ENCODE results near the gene OTULIN. TPM values are rescaled to one million over a fixed set of nuclear protein-coding genes. Genes with fewer than 3 reads are reported as not detected.

OTULIN gene
- total RNA-seq, 1 experiment from 2014 or later, result 22.4 TPM

DNA sequence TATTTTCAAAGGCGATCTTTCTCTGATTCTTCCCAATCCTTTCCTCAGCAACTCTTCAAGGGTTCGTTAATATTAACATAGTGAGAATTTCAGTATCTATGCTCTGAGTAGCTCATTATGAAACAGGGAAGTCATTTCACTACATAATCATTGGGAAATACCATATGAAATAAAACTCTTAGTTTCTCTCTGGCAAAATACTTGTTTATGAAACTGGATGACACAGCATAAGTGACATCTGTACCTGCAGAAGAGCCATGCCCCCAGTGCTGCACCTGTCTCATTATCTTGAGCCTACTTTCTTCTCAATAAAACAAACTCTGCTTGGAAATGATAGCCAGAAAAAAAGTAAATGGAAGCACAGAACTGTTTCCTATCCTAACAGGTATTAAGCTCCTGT, 33.8 kb upstream of the OTULIN start:
- DNase-seq (no peak), ATAC-seq (no peak)
- peaks cover 5% of the 10 kb centered on the region for H3F3A ChIP-seq (ENCODE audit: low read length, unreplicated experiment)
- no peaks in the 10 kb centered on the region for H3K27me3 ChIP-seq (ENCODE audit: low read length)
- no peaks in the 10 kb centered on the region for H3K9me2 ChIP-seq (replicated peaks; ENCODE audit: low read length)
- H3K4me3 ChIP-seq (ENCODE audit: low read length), result no peak overlapping the region
- no peak overlapping the region for H2AFZ ChIP-seq (ENCODE audit: low read length)
- H3K9me3 ChIP-seq (ENCODE audit: low read length), result no peaks in the 10 kb centered on the region
- CTCF ChIA-PET, result no interaction called here
- peaks cover 16% of the 10 kb centered on the region for H3K4me1 ChIP-seq (ENCODE audit: insufficient read depth, low read length)
- intact Hi-C loops (cut with micrococcal nuclease), result no loop called here
- POLR2A ChIA-PET (ENCODE audit: unreplicated experiment), result no interaction called here
- BruUV-seq (replicated peaks), result no TSS peak
- no peak overlapping the region for H3K4me2 ChIP-seq (ENCODE audit: low read length)
- no peak overlapping the region for H3K9ac ChIP-seq (ENCODE audit: low read length)
- TF ChIP-seq EZH2 (IDR thresholded peaks at IDR 0.05; ENCODE audit: low read length, unreplicated experiment), result no peak
- TF ChIP-seq EZH2phosphoT487 (IDR thresholded peaks at IDR 0.05; ENCODE audit: borderline replicate concordance, low read length), result no peak
- TF ChIP-seq, protein P1, sequence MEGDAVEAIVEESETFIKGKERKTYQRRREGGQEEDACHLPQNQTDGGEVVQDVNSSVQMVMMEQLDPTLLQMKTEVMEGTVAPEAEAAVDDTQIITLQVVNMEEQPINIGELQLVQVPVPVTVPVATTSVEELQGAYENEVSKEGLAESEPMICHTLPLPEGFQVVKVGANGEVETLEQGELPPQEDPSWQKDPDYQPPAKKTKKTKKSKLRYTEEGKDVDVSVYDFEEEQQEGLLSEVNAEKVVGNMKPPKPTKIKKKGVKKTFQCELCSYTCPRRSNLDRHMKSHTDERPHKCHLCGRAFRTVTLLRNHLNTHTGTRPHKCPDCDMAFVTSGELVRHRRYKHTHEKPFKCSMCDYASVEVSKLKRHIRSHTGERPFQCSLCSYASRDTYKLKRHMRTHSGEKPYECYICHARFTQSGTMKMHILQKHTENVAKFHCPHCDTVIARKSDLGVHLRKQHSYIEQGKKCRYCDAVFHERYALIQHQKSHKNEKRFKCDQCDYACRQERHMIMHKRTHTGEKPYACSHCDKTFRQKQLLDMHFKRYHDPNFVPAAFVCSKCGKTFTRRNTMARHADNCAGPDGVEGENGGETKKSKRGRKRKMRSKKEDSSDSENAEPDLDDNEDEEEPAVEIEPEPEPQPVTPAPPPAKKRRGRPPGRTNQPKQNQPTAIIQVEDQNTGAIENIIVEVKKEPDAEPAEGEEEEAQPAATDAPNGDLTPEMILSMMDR (conservative IDR thresholded peaks at IDR 0.05; ENCODE audit: low read depth, low read length), result no peak
- H4K20me1 ChIP-seq (ENCODE audit: low read length), result no peaks in the 10 kb centered on the region
- no peaks in the 10 kb centered on the region for H3K79me2 ChIP-seq (ENCODE audit: low read length)
- H3K36me3 ChIP-seq (ENCODE audit: low read depth, low read length), result no peaks in the 10 kb centered on the region
- H3K27ac ChIP-seq (ENCODE audit: low read length), result no peak overlapping the region

DNA sequence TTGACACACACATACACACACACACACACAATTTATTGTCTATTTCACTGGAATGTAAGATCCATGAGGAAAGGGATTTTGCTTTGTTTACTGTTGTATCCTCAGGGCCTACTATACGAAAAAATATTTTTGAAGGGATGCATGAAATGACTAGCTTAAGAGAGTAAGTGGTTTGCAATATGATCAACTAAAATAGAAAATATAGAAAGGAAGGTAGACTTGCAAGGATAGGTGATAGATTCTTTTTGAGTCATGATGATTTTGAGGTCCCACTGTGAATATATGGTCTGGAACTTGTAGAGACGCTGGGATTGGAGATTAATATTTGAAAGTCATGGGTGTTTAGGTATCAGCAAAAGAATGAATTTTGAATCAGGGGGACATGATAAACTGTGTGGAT, 28.9 kb upstream of the OTULIN start:
- H2AFZ ChIP-seq (ENCODE audit: low read length), result no peak overlapping the region
- H3K4me2 ChIP-seq (ENCODE audit: low read length), result no peak overlapping the region
- H3K9me3 ChIP-seq (ENCODE audit: low read length), result no peaks in the 10 kb centered on the region
- intact Hi-C loops (cut with micrococcal nuclease), result no loop called here
- ATAC-seq (no peak), DNase-seq (no peak)
- BruUV-seq (replicated peaks), result no TSS peak
- no peaks in the 10 kb centered on the region for H3K79me2 ChIP-seq (ENCODE audit: low read length)
- no peak for TF ChIP-seq EZH2 (IDR thresholded peaks at IDR 0.05; ENCODE audit: low read length, unreplicated experiment)
- TF ChIP-seq EZH2phosphoT487 (IDR thresholded peaks at IDR 0.05; ENCODE audit: borderline replicate concordance, low read length), result no peak
- TF ChIP-seq, protein P1 (conservative IDR thresholded peaks at IDR 0.05; ENCODE audit: low read depth, low read length), result no peak
- no peaks in the 10 kb centered on the region for H3F3A ChIP-seq (ENCODE audit: low read length, unreplicated experiment)
- CTCF ChIA-PET, result no interaction called here
- no peaks in the 10 kb centered on the region for H3K36me3 ChIP-seq (ENCODE audit: low read depth, low read length)
- no peaks in the 10 kb centered on the region for H4K20me1 ChIP-seq (ENCODE audit: low read length)
- H3K27ac ChIP-seq (ENCODE audit: low read length), result no peak overlapping the region
- H3K9me2 ChIP-seq (replicated peaks; ENCODE audit: low read length), result 0 out of 2 replicates have a peak, but pooled peaks cover 3% of the 10 kb centered on the region
- H3K4me1 ChIP-seq (ENCODE audit: insufficient read depth, low read length), result no peaks in the 10 kb centered on the region
- POLR2A ChIA-PET (ENCODE audit: unreplicated experiment), result no interaction called here
- no peak overlapping the region for H3K4me3 ChIP-seq (ENCODE audit: low read length)
- no peak overlapping the region for H3K9ac ChIP-seq (ENCODE audit: low read length)
- H3K27me3 ChIP-seq (ENCODE audit: low read length), result no peaks in the 10 kb centered on the region

DNA sequence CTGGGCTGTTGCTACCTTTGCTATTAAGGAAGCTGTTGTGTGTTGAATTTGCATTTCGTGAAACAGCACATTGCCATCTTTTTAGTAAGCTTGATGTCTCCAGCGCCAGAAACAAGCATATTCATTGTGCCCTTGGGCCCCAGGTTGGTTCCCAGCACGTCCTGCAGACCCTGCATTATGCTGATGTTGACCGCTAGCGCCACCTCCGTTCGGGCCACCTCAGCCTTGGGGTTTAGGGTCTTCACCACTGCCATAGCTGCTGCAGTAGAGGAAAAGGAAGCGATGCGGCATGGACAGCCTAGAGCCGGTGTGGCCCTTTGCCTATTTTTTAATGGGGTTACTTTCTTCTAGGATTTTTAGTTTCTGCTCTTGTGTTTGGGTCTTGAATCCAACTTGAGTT, 23.8 kb upstream of the OTULIN start:
- H2AFZ ChIP-seq (ENCODE audit: low read length), result no peak overlapping the region
- ATAC-seq (no peak), DNase-seq (no peak)
- H3K4me2 ChIP-seq (ENCODE audit: low read length), result no peak overlapping the region
- H3K36me3 ChIP-seq (ENCODE audit: low read depth, low read length), result no peaks in the 10 kb centered on the region
- H3K9me2 ChIP-seq (replicated peaks; ENCODE audit: low read length), result 0 out of 2 replicates have a peak, but pooled peaks cover 3% of the 10 kb centered on the region
- no peak overlapping the region for H3K4me3 ChIP-seq (ENCODE audit: low read length)
- TF ChIP-seq, protein P1 (conservative IDR thresholded peaks at IDR 0.05; ENCODE audit: low read depth, low read length), result no peak
- no peak for TF ChIP-seq EZH2 (IDR thresholded peaks at IDR 0.05; ENCODE audit: low read length, unreplicated experiment)
- TF ChIP-seq EZH2phosphoT487 (IDR thresholded peaks at IDR 0.05; ENCODE audit: borderline replicate concordance, low read length), result no peak
- no peaks in the 10 kb centered on the region for H3F3A ChIP-seq (ENCODE audit: low read length, unreplicated experiment)
- no TSS peak for BruUV-seq (replicated peaks)
- no peak overlapping the region for H3K9ac ChIP-seq (ENCODE audit: low read length)
- ChIA-PET POLR2A (ENCODE audit: unreplicated experiment) (interaction anchor here (0.6 to 0.7 kb wide), 2 partner anchors 26 to 91 kb away, joined by 3 to 4 read pairs; no protein-coding TSS in a partner anchor), CTCF (no interaction called here)
- no peak overlapping the region for H3K27ac ChIP-seq (ENCODE audit: low read length)
- no peaks in the 10 kb centered on the region for H3K79me2 ChIP-seq (ENCODE audit: low read length)
- no peaks in the 10 kb centered on the region for H3K9me3 ChIP-seq (ENCODE audit: low read length)
- H4K20me1 ChIP-seq (ENCODE audit: low read length), result no peaks in the 10 kb centered on the region
- H3K27me3 ChIP-seq (ENCODE audit: low read length), result no peaks in the 10 kb centered on the region
- intact Hi-C loops (cut with micrococcal nuclease), result loop anchor here (10.0 kb wide), 1 partner anchor 166 kb away; no protein-coding TSS in a partner anchor
- H3K4me1 ChIP-seq (ENCODE audit: insufficient read depth, low read length), result no peaks in the 10 kb centered on the region
